OCI-LY1 (cell line): ENCODE results near the gene ZNF362.

Source experiments
- H2AFZ ChIP-seq: fragments of 200-600 bp; sonication (generic), shearing (Covaris generic); 2 replicates; pipeline ENCODE4 v1.6.0; 2014; ENCODE audit warnings: antibody characterized with exemption, mild to moderate bottlenecking, low read length
- H3F3A ChIP-seq: fragments of 200-600 bp; sonication (generic), shearing (Covaris generic); 2 replicates; pipeline ENCODE4 v1.6.0; 2014; ENCODE audit warnings: mild to moderate bottlenecking, antibody characterized with exemption, low read length, moderate library complexity; ENCODE audit not compliant: insufficient read depth
- H3K27ac ChIP-seq: fragments of 200-600 bp; sonication (generic); 2 replicates; pipeline ENCODE4 v1.5.1; 2014; ENCODE audit warnings: low read length, mixed run types, mild to moderate bottlenecking, low read depth; ENCODE audit not compliant: poor library complexity, severe bottlenecking
- H3K27me3 ChIP-seq: fragments of 200-600 bp; sonication (generic); 2 replicates; pipeline ENCODE4 v1.6.0; 2014; ENCODE audit warnings: antibody characterized with exemption, mild to moderate bottlenecking, low read length, moderate library complexity; ENCODE audit not compliant: insufficient read depth
- H3K36me3 ChIP-seq: fragments of 200-600 bp; sonication (generic); 2 replicates; pipeline ENCODE4 v1.6.1; 2014; ENCODE audit warnings: mild to moderate bottlenecking, antibody characterized with exemption, low read length, moderate library complexity, mixed read lengths; ENCODE audit not compliant: insufficient read depth
- H3K4me1 ChIP-seq: fragments of 200-600 bp; sonication (generic); 2 replicates; pipeline ENCODE4 v1.5.1; 2014; ENCODE audit warnings: mild to moderate bottlenecking, low read length, moderate library complexity; ENCODE audit not compliant: insufficient read depth, severe bottlenecking
- H3K4me2 ChIP-seq: fragments of 200-600 bp; sonication (generic), shearing (Covaris generic); 2 replicates; pipeline ENCODE4 v1.6.1; 2014; ENCODE audit warnings: low read length
- H3K4me3 ChIP-seq: fragments of 200-600 bp; sonication (generic); 2 replicates; pipeline ENCODE4 v1.5.1; 2014; ENCODE audit warnings: low read length, low read depth, mild to moderate bottlenecking, mixed read lengths; ENCODE audit not compliant: poor library complexity, severe bottlenecking
- H3K79me2 ChIP-seq: fragments of 200-600 bp; shearing (Covaris generic); 2 replicates; pipeline ENCODE4 v1.6.1; 2016; ENCODE audit warnings: mixed run types, low read length, mixed read lengths; ENCODE audit not compliant: insufficient read depth
- H3K9ac ChIP-seq: fragments of 200-600 bp; sonication (generic), shearing (Covaris generic); 2 replicates; pipeline ENCODE4 v1.6.1; 2014; ENCODE audit warnings: mild to moderate bottlenecking, low read length, mixed read lengths
- H3K9me2 ChIP-seq: fragments of 200-600 bp; sonication (generic), shearing (Covaris generic); 2 replicates; pipeline ENCODE4 v1.6.1; 2014; ENCODE audit warnings: low read depth, mild to moderate bottlenecking, low read length, mixed read lengths
- H3K9me3 ChIP-seq: fragments of 200-600 bp; shearing (Covaris generic); 2 replicates; pipeline ENCODE4 v1.6.1; 2014; ENCODE audit warnings: low read length, mixed read lengths
- H4K20me1 ChIP-seq: fragments of 200-600 bp; sonication (generic), shearing (Covaris generic); 2 replicates; pipeline ENCODE4 v1.6.0; 2016; ENCODE audit warnings: mild to moderate bottlenecking, low read length; ENCODE audit not compliant: insufficient read depth
- CTCF ChIP-seq: fragments of 200-600 bp; sonication (generic), shearing (Covaris generic); IDR thresholded peaks from 2 replicates; pipeline ENCODE4 v1.5.1; 2017; ENCODE audit warnings: mild to moderate bottlenecking, antibody characterized with exemption, low read length, moderate library complexity, mixed read lengths
- EZH2 ChIP-seq: fragments of 200-600 bp; sonication (generic), shearing (Covaris generic); IDR thresholded peaks from 2 replicates; pipeline ENCODE4 v1.8.0; 2017; ENCODE audit warnings: borderline replicate concordance, mixed run types, mild to moderate bottlenecking, antibody characterized with exemption, low read length, moderate library complexity, mixed read lengths

Gene ZNF362

GRCh38 chr1:33329600-33330305, 73.5 kb downstream of the ZNF362 start:
- H3F3A ChIP-seq: no peaks in the 10 kb centered on the region
- peaks cover 14% of the 10 kb centered on the region; the same call in 1 of the 2 replicates for H3K36me3 ChIP-seq
- H3K4me1 ChIP-seq: no peaks in the 10 kb centered on the region
- no peaks in the 10 kb centered on the region for H4K20me1 ChIP-seq
- H3K9ac ChIP-seq: no peak overlapping the region
- no peak overlapping the region for H2AFZ ChIP-seq
- no peaks in the 10 kb centered on the region for H3K9me3 ChIP-seq
- H3K4me2 ChIP-seq: no peak overlapping the region
- no peak for TF ChIP-seq CTCF
- no peak for TF ChIP-seq EZH2
- no peaks in the 10 kb centered on the region for H3K27me3 ChIP-seq
- no peaks in the 10 kb centered on the region for H3K9me2 ChIP-seq
- H3K4me3 ChIP-seq: no peak overlapping the region
- no peak overlapping the region for H3K27ac ChIP-seq
- no peaks in the 10 kb centered on the region for H3K79me2 ChIP-seq

GRCh38 chr1:33330361-33330890, 74.1 kb downstream of the ZNF362 start:
- Histone ChIP-seq H3K36me3 (peaks cover 9% of the 10 kb centered on the region; the same call in 1 of the 2 replicates), H3K4me2 (no peak overlapping the region), H2AFZ (no peak overlapping the region), H3K4me3 (no peak overlapping the region), H3K9me2 (no peaks in the 10 kb centered on the region), H4K20me1 (no peaks in the 10 kb centered on the region), H3K79me2 (no peaks in the 10 kb centered on the region), H3K27ac (no peak overlapping the region), H3F3A (no peaks in the 10 kb centered on the region), H3K27me3 (no peaks in the 10 kb centered on the region), H3K4me1 (no peaks in the 10 kb centered on the region), H3K9me3 (no peaks in the 10 kb centered on the region), H3K9ac (no peak overlapping the region)
- TF ChIP-seq EZH2: no peak
- TF ChIP-seq CTCF: no peak

GRCh38 chr1:33330906-33331305, 74.6 kb downstream of the ZNF362 start:
- H3K4me1 ChIP-seq: no peaks in the 10 kb centered on the region
- H3K36me3 ChIP-seq: peaks cover 5% of the 10 kb centered on the region; the same call in 1 of the 2 replicates

More at GRCh38 chr1:33330906-33331305, 74.6 kb downstream of the ZNF362 start:
- TF ChIP-seq EZH2 (no peak), CTCF (no peak)
- Histone ChIP-seq H3K27me3 (no peaks in the 10 kb centered on the region), H3K9me3 (no peaks in the 10 kb centered on the region), H3K9ac (no peak overlapping the region), H4K20me1 (no peaks in the 10 kb centered on the region), H2AFZ (no peak overlapping the region), H3F3A (no peaks in the 10 kb centered on the region), H3K79me2 (no peaks in the 10 kb centered on the region), H3K4me2 (no peak overlapping the region), H3K4me3 (no peak overlapping the region), H3K27ac (no peak overlapping the region), H3K9me2 (no peaks in the 10 kb centered on the region)
